Measurements from ENCODE around the gene GATA5.

The GATA5 gene

DNA sequence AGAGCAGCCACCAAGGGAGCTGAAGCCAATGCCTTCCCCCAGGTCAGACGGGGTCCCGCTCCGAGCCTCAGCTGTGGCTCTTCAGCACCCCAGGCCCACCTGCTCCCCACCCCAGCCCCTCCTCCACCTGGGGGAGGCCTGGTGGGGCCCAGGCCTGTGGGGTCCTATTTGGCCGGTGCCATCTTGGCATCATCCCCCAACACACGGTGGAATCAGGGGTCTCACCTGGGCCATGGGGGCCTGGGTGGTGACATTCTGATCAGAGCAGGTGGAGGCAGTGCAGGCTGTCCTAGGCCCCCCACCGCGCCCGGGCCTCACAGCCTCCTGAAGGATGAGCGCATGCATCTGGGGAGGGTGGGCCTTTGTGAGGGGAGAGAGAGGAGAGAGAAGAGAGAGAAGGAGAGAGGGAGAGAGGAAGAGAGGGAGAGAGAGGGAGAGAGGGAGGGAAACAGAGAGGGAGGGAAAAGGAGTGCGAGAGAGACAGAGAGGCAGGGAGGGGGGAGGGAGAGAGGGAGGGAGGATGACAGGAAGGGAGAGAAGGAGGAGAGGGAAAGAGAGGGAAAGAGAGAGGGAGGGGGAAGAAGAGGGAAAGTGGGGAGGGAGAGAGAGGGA lies 24.5 kb downstream of the GATA5 start:
- no peak for DNase-seq

DNA sequence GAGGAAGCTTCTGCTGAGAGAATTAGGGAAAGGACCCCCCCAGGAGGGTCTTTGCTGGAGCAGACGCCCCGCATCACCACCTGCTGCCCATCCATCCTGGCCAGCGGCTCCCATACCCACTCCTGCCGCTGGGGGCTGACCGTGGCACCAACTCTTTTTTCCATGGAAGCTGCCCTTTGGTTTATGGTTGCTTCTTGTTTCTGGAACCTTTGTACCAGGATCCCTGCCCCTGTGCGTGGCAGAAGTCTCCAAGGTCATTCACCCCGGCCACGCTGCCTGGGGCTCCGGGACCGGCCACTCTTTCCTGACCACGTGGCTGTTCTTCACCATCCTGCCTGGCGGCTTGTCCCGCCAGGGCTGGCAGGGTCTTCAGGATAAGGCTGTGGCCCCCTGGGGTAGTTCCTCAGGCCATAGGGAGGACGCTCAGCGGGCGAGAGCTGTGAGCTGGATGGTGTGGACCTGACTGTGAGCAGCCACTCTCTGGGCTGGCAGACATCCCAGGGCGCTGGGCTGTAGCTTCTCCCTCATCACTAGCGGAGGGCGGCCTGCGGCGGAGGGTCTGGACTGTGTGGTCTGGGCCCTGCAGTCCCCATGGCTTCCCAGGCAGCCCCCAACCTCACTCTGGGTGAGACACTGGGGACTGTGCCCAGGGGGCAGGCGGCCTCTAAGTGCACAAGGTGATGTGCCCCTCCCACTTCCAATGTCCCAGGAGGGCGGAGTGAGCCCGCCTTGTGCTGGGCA lies 25.7 kb downstream of the GATA5 start:
- no peak for DNase-seq

DNA sequence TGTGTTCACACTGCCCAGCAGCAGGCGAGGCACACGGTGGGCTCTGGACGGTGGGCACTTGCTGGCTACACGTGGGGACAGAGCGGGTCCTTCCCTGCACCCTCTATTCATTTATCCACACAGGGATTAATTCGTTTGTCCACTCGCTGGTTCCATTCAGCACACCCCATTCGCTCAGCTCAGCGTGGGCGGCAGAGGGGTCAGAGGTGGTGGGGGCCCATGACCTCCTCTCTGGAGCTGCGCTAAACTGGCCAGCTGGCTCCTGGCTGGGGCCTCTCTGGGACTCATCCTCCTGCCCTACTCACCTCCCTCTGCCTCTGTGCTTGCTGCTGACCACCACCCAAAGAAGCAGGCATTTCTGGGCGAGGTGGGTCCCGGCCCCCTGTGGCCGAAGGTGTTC lies 27.0 kb downstream of the GATA5 start:
- no peak for DNase-seq

DNA sequence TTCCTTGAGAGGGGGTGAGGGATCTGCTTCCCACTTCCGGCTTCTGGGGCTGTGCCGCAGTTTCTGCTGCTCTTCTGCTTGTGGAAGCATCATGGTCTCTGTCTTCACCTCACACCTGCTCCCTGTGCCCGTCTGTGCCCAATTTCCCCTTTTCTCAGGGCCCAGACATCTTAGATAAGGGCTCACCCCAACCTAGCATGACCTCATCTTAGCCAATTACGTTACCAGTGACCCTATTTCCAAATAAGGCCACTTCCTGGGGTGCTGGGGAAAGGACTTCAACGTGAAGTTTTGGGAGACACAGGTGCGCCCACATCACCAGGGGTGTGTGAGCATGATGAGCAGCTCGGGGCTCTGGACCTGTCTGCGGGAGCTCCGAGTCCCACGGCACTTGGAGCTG lies 27.8 kb downstream of the GATA5 start:
- DNase-seq, result no peak

DNA sequence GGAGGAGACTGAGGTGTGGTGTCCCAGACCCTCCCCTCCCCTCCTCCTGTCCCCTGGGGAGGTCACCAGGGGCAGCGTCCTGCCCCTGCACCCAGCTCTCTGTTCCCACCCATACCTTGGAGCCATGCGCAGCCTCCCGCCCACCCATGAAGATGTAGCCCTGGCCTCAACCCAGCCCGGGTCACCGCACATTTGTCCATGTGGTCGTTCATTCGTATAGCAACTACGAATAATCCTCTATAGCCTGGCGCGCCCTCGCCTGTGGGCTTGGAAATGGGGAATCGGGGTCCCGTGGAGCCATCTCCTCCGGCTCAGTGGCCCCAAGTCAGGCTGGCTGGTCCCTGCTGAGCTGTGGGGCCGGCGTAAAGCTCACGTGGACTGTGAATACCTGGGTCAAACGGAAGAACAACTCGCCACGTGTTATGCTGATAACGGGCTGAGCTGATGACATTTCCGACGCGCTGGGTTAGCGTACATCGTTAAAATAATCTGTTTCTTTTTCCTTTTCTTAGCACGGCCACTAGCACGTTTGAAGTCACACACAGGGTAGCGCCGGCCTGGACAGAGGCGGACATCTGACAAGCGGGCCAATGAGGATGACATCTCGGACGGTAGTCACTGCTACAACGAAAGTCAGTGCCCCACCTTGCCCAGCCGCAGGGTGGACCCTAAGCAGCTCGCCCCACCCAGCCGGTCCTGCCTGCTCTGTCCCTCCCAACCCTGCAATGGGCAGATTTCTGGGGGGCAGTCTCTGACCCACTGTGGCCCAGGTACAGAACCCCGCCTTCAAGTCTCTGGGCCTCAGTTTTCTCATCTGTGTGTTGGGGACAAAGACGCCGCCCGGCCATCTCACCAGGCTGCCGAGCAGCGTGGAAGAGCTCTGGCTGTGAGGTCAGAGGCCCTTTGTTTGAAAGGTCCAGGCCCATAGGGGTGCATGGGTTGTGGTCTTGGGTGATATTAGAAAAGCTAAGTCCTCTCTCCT lies 28.6 kb downstream of the GATA5 start:
- no peak for DNase-seq

DNA sequence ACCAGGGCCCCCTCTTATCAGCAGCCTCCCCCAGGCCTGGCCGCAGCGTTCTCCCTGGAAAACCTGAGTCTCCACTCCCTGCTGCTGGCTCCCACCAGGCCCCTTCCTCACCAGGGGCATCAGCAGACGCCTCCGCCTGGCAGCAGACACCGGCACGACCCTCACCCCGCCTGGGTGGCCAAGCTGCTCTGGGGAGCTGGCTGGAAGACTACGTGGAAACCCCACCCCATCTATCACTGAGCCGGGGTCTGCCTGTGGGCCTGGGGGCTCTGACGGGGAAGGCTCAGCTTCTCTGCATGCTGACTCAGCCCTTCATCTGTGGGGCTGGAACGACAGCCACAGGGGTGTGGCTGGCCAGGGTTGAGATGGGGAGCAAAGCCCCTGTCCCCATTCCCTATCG lies 29.3 kb downstream of the GATA5 start:
- no peak for DNase-seq

DNA sequence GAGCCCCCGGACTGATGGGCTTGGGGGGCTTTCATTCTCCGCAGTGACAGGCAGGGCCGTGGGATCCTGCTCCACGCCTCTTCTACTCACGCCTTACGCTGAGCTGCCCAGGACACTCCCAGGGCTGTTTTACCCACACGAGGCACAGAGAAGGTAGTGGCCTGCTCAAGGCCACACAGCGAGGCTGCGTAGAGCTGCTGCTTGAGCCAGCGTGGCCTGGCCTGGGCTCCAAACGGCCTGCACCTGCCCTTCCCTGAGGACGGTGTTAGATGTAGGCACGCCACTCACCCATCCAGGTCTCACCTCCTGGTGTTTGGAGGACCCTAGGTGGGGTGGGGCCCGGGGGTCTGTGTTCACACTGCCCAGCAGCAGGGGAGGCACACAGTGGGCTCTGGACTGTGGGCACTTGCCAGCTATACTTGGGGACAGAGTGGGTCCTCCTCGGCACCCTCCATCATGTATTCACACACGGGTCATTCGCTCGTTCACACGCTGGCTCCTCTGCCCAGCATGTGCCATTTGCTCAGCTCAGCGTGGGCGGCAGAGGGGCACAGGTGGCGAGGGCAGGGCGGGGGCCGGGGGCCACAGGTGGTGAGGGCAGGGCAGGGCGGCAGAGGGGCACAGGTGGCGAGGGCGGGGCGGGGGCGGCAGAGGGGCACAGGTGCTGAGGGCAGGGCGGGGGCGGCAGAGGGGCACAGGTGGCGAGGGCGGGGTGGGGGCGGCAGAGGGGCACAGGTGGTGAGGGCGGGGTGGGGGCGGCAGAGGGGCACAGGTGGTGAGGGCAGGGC lies 30.0 kb downstream of the GATA5 start:
- DNase-seq, result no peak

DNA sequence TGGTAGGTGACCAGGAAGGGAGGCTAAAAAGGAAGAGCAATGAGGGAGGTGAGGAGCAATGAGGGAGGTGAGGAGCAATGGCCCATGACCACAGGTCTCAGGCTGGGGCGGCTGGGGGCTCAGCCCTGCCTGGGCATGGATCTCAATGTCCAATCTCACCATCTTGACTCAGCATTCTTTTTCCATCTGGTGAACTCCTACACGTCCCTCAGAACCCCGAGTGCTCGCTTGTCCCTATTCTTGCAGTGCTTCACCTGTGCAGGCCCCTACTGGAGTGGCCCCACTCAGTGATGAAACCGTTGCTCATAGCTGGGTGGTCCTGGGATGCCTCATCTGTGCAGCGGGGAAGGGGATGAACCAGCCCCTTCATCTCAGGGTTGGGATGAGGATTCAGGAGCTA lies 31.5 kb downstream of the GATA5 start:
- DNase-seq, result no peak

DNA sequence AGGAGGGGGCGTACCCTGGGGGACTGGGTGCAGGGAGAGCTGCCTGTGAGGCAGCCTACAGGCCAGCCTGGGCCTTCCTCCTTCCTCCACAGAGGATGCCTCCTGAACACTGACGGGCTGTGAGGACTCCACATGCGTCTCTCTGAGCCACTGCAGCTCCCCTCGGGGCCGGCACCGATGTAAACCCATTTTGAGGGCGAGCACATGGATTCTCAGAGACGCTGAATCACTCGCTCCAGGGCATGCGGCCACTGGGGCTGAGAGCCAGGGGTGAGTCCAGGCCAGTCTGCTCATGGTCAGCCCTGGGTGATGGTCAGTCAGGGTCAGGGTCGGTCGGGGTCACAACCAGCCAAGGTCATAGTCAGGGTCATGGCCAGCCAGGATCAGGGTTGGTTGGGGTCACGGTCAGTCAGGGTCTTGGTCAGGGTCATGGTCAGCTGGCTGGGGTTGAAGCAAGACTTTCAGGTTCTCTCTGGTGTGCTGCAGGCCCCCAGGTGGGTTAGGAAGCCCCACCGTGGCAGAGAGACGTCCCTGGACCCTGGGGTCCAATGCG lies 33.7 kb downstream of the GATA5 start:
- no peak for DNase-seq

DNA sequence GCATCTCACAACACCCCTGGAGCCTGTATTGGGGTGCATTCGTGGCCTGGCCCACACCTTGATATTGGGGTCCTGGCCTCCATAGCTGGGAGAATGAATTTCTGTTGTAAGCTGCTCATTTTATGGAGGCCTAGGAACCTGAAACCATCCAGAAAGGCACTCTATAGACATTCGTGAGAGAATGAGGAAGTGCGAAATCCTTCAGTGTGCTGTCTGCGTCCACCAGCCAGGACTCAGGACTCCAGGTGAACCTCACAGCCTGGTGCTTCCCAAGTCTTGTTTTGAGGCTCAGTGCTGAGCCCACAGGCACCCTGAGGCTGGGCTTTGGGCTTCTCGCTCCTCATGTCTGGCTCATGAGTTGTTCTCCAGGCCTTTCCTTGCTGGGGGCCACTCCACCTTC lies 36.6 kb downstream of the GATA5 start:
- DNase-seq, result no peak

DNA sequence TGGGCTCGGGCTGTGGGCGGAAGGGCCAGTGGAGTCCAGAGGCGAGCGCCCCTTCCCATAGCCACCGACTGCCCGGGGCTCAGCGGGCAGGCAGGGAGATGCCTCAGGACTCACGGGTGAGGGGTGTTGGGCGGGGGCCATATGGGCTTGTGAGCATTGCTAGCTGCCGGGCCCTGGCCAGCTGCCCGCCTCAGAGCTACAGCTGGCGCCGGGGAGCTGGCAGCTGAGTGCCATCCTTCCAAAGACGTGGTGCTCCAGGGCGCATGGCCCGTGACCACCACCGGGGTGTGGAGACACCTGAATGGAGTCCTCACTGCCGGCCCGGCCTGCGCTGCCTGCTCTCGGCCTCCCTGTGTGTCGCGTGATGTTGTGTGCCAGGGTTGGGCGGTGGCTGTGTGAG lies 37.9 kb downstream of the GATA5 start:
- DNase-seq, result peak; percentile 32

DNA sequence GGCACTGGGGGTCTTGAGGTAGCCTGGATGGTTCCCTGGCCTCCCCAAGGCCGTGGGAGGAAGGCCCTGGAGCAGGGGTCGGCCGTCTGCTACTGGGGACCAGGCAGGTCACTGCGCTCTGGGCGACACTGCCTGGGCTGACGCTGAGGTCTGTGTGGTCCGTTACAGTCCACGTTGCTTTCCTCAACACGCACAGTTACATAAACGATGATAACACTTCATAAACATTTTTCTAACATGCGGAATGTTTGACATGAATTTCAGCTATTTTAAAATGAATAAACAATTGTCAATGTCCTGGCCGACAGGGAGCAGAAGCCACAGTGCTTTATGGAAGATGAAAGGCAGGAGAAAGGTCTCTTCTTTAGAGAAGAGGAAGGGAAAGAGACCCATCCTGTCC lies 38.3 kb downstream of the GATA5 start:
- no peak for DNase-seq

DNA sequence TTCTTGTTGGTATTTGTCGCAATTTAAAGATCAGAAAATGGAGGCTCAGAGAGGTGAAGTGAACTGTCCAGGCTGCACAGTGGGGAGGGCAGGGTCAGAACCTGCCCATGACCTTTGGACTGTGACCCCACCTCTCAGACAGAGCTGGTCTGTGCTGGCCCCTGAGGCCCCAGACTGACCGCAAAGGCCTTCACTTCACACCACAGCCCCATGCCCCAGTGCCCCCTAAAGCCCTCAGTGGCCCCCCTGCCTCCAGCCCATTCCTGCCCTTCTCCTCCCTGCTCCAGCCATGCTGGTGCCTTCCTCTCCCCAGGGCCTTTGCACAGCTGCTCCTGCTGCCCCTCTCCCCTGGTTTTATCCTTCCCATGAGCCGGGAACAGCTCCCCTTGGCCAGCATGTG lies 39.1 kb downstream of the GATA5 start:
- no peak for DNase-seq

DNA sequence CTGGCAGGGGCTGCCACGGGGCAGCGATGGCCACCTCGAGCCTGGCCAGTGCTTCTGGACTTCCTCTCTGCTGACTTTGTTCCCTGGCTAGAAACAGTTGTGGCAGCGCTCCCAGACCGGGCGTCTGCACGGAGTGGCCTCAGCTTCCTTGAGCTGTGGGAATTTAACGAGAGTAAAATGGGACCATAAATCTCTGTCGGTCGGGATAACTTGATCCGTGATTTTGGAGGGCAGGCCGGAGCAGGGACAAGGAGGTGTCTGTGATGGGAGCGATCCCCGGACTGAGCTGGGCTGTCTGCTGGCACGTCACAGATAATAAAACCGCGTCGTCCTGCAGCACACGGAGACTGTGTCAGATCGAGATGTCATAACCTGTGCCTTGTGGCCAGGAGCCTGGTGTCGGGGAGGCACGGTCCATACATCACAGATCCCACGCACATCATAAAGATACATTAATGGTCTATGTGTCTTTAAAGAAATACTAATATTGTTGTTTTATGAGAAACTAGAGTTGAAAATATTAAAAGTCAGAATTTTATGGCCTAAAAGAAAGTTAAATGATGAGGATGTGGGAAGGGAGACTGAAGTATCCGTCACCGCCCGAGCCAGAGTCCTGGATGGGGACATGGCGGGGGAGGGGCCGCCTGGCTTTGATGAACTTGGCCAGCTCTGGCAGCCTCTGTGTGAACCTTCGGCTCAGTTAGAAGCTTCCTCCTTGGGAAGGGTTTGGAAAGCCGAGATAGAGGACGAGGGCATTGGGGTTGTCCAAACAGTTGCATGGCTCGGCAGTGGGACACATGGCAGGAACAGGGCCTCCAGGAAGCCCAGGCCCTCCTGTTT lies 41.9 kb downstream of the GATA5 start:
- no peak for DNase-seq

DNA sequence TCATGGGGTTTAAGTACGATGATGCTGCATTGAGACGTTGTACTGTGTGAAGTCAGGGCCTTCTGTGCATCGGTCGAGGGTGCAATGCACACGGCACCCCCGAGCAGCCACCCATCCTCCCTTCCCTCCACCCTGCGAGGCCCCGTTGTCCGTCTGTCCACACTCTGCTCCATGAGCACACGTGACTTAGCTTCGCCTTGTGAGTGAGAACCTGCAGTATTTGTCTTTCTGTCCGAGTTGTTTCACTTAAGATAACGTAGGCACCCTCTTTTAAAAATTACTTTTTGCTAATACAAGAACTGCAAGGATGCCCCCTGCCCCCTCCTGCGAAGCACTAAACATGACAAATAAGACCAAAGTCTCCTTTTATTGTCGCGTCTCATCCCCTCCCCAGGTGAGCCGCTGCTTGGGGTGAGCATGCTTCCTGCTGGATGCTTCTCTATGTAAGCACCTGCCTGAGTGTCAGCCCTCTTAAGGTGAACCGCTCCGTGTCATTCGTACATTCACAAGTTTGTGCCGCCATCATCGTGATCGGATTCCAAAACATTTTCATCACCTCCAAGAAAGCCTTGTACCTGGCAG lies 44.8 kb downstream of the GATA5 start:
- DNase-seq, result no peak

DNA sequence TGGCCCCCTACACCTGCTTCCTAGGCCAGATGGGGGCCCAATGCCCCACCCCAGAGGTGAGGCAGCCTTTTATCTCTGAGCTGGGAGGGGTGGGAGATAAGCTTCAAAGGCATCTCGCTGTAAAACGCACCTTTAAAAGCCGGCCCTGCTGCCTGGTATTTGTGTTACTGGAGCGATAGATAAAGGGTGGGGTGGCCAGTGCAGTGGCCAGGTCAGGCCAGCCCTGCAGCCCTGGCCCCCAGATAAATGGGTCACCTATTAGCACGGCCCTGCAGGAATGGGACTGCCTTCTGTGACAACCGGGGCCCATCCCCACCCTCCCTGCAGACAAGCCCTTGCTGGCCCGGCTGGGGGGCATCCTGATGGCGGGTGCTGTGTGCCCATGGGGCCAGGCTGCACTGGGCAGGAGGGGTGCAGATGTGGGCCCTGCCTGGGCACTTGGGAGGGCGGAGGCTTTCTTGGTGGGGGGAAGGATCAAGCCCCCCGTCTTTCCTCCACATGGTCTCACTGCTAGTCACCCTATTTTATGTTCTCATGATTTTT lies 45.4 kb downstream of the GATA5 start:
- DNase-seq, result no peak

DNA sequence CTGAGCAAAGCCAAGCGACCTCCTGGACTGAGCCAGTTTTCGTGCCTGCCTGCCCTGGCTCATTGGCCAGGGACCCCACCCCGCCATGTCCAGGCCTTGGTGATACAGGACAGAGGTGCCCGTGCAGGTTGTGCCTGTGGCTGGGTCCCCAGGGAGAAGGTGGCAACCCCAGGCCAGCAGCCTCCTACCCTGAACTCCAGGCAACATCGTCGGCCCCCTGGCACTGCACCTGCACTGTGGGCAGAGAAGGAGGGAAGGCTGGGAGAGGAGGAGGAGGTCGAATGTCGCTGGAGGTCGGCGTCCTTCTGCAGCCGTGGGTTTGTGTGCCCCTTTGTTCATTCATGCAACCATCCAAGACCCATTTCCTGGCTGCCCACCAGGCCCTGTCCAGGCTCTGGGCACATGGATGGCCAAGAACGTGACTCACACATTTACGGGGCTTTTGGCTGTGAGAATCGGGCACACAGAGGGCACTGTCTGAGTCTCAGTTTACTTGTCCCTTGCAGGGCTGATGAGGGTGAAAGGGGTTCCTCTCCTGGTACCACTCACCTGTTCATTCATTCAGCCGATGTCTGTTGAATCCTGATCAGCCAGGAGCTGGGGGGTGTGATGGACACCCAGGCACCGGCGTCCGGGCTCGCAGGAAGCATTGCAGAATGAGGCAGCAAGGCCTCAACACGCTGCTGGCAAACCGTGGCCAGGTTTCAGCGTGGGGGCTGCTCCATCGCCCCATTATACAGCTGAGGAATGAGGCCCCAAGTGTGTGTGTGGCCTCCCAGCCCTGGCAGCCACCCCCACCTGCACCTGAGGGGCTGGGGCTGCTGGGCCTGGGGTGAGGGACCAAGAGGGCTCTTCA lies 46.1 kb downstream of the GATA5 start:
- DNase-seq, result no peak

DNA sequence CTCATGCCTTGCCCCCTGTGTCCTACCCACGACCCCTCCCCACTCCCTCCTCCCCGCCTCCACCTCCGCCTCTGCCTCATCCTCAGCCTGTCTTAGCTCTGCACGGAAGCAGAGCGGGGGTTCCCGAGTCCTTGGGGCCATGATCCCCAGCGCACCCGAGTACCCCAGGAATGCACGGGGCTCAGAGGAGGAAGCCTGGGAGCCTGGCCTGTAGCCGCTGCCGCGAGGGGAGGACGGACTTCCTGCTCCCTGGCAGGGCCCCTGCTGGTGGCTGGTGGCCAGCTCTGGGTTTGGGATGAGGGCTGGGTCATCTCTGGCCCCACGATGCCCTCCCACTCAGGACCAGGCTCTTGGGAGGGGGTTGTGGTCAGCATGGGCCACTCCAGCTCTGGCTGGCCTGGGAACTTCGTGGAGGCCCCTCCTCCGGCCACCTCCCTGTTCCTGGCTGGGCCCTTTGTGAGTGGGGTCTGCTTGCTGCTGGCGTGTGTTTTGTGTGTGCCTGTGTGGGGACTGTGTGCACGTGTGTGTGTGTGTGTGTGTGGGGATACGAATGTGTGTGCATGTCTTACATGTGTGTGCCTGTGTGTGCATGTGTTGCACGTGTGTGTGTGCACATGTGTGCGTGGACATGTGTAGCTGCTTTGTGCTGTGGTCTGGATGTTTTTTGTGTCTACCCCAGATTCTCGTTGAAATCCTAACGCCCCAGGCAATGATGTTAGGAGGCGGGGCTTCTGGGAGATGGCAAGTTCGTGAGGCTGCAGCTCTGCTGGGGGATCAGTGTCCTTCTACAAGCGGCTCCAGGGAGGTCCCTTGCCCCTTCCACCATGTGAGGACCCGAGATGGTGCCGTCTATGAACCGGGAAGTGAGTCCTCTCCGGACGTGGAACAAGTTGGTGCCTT lies 47.1 kb downstream of the GATA5 start:
- DNase-seq, result no peak

DNA sequence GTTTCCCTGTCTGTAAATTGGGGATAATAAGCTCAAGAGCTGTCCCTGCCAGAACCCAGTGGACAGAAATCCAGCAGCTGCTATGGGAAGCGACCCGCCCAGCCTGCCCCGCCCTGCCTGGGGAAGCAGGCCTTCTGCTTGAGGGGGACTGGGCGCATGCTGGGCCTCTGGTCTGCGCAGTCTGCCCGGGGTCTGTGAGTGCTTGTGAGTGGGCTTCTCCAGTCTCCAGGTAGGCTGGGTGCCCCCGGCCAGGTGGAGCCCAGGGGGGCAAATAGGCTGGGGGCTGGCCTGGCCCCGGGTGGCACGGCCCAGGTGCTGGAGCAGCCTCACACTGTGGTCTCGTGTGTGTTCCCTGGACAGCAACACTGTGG lies 47.8 kb downstream of the GATA5 start:
- no peak for DNase-seq

Measured in NCI-H2107 (cell line).